PC-3 (cell line): ENCODE measurements around the gene PCYT2. TPM values are rescaled to one million over a fixed set of nuclear protein-coding genes. Genes with fewer than 3 reads are reported as not detected.

Experiments used
- ATAC-seq: fragments of 200-7000 bp; cut with Tn5 transposase; 2 replicates; pipeline ENCODE4 v1.9.1; 2020; ENCODE audit warnings: mild to moderate bottlenecking, moderate library complexity
- BruUV-seq: library from RNA; stranded (reverse); fragments of 400-500 nt; replicated peaks from 2 replicates; lab custom pipeline; 2021; lab: Mats Ljungman, UMichigan
- CTCF ChIA-PET: fragments of 300-600 bp; sonication (Branson Sonifier 250); formaldehyde crosslinking; loops from one replicate; lab custom pipeline; 2022; ENCODE audit warnings: antibody characterized with exemption; lab: Charles Lee
- POLR2A ChIA-PET: fragments of 300-600 bp; sonication (Branson Sonifier 250); formaldehyde crosslinking; loops from one replicate; lab custom pipeline; 2022; ENCODE audit warnings: antibody characterized with exemption; ENCODE audit not compliant: unreplicated experiment; lab: Charles Lee
- DNase-seq: peaks from one replicate; pipeline ENCODE4 v3.0.0-alpha.2; 2015
- H2AFZ ChIP-seq: fragments of 300-600 bp; sonication (generic); 2 replicates; pipeline ENCODE4 v1.6.0; 2016; ENCODE audit warnings: antibody characterized with exemption, low read length
- H3F3A ChIP-seq: fragments of 300-600 bp; sonication (generic); one replicate; pipeline ENCODE4 v1.6.0; 2017; ENCODE audit warnings: antibody characterized with exemption, low read length, control low read depth, mild to moderate bottlenecking; ENCODE audit not compliant: unreplicated experiment
- H3K27ac ChIP-seq: fragments of 300-600 bp; sonication (generic); 2 replicates; pipeline ENCODE4 v1.5.1; 2016; ENCODE audit warnings: mild to moderate bottlenecking, low read length
- H3K27me3 ChIP-seq: fragments of 300-600 bp; sonication (generic); 2 replicates; pipeline ENCODE4 v1.6.1; 2016; ENCODE audit warnings: low read length, mixed read lengths
- H3K36me3 ChIP-seq: fragments of 300-600 bp; sonication (generic); 2 replicates; pipeline ENCODE4 v1.6.1; 2016; ENCODE audit warnings: low read depth, mixed run types, low read length, mixed read lengths
- H3K4me1 ChIP-seq: fragments of 300-600 bp; sonication (generic); 2 replicates; pipeline ENCODE4 v1.5.1; 2016; ENCODE audit warnings: low read length; ENCODE audit not compliant: insufficient read depth
- H3K4me2 ChIP-seq: fragments of 300-600 bp; sonication (generic); 2 replicates; pipeline ENCODE4 v1.6.0; 2016; ENCODE audit warnings: low read length
- H3K4me3 ChIP-seq: fragments of 300-600 bp; sonication (generic); 2 replicates; pipeline ENCODE4 v1.5.1; 2016; ENCODE audit warnings: mild to moderate bottlenecking, low read length, mixed read lengths
- H3K79me2 ChIP-seq: fragments of 300-600 bp; sonication (generic); 2 replicates; pipeline ENCODE4 v1.6.1; 2017; ENCODE audit warnings: low read length, mixed read lengths
- H3K9ac ChIP-seq: fragments of 300-600 bp; sonication (generic); 2 replicates; pipeline ENCODE4 v1.6.0; 2016; ENCODE audit warnings: mild to moderate bottlenecking, low read length
- H3K9me2 ChIP-seq: fragments of 300-600 bp; sonication (generic); replicated peaks from 2 replicates; pipeline ENCODE4 v1.6.1; 2016; ENCODE audit warnings: mixed run types, low read length, mixed read lengths
- H3K9me3 ChIP-seq: fragments of 300-600 bp; sonication (generic); 2 replicates; pipeline ENCODE4 v1.6.1; 2016; ENCODE audit warnings: low read length, mixed read lengths
- H4K20me1 ChIP-seq: fragments of 300-600 bp; sonication (generic); 2 replicates; pipeline ENCODE4 v1.6.1; 2016; ENCODE audit warnings: low read length, mixed read lengths
- CTCF ChIP-seq: fragments of 300-600 bp; sonication (generic); conservative IDR thresholded peaks from 2 replicates; pipeline ENCODE4 v1.5.1; 2017; ENCODE audit warnings: antibody characterized with exemption, low read depth, mild to moderate bottlenecking, low read length
- EZH2 ChIP-seq: fragments of 300-600 bp; sonication (generic); IDR thresholded peaks from one replicate; pipeline ENCODE4 v1.6.1; 2017; ENCODE audit warnings: antibody characterized with exemption, mild to moderate bottlenecking, low read length; ENCODE audit not compliant: unreplicated experiment
- EZH2phosphoT487 ChIP-seq: fragments of 300-600 bp; sonication (generic); IDR thresholded peaks from 2 replicates; pipeline ENCODE4 v1.6.1; 2018; ENCODE audit warnings: mild to moderate bottlenecking, antibody characterized with exemption, low read length, borderline replicate concordance
- intact Hi-C: fragments of 100-400 bp; cut with micrococcal nuclease; formaldehyde crosslinking; loops from 2 replicates; pipeline ENCODE4 v1.9.0; 2023
- total RNA-seq: library from RNA; depleted of rRNA; stranded (reverse); fragments of >200 nt; gene quantifications from 2 replicates; pipeline ENCODE4 v1.2.3, GENCODE V29; 2014

PCYT2 gene
- total RNA-seq, 1 experiment from 2014 or later = 33.3 TPM

- intact Hi-C loops = no loop called here
- Histone ChIP-seq H3K27me3 (no peaks in the 10 kb centered on the region), H3K4me3 (no peak overlapping the region), H3K9me3 (no peaks in the 10 kb centered on the region), H3F3A (no peaks in the 10 kb centered on the region), H2AFZ (no peak overlapping the region), H3K36me3 (no peaks in the 10 kb centered on the region), H3K4me2 (no peak overlapping the region), H3K4me1 (no peaks in the 10 kb centered on the region), H3K9me2 (no peaks in the 10 kb centered on the region), H3K27ac (no peak overlapping the region), H3K79me2 (no peaks in the 10 kb centered on the region), H4K20me1 (no peaks in the 10 kb centered on the region), H3K9ac (no peak overlapping the region)
- ChIA-PET POLR2A (no interaction called here), CTCF (no interaction called here)
- BruUV-seq = no TSS peak
- no peak for TF ChIP-seq EZH2phosphoT487
- TF ChIP-seq CTCF = no peak
- no peak for TF ChIP-seq EZH2
- ATAC-seq = no peak
- no peak for DNase-seq
Observed at GRCh38 chr17:81948635-81949378, 37.6 kb upstream of the PCYT2 start.

- Histone ChIP-seq H3K4me2 (no peak within 1 kb of the TSS), H3K9ac (no peak within 1 kb of the TSS), H2AFZ (no peak within 1 kb of the TSS), H3K9me3 (no peaks in the 10 kb centered on the region), H3K27ac (no peak within 1 kb of the TSS), H3K79me2 (no peaks in the 10 kb centered on the region), H3K9me2 (no peaks in the 10 kb centered on the region), H3K4me1 (no peaks in the 10 kb centered on the region), H3K36me3 (no peaks in the 10 kb centered on the region), H3F3A (no peaks in the 10 kb centered on the region), H3K27me3 (no peaks in the 10 kb centered on the region), H3K4me3 (no peak within 1 kb of the TSS), H4K20me1 (no peaks in the 10 kb centered on the region)
- ATAC-seq (no peak), DNase-seq (no peak)
- no TSS peak for BruUV-seq
- ChIA-PET POLR2A (no interaction called here), CTCF (no interaction called here)
- intact Hi-C loops = no loop called here
- no peak for TF ChIP-seq CTCF
- no peak for TF ChIP-seq EZH2phosphoT487
Observed at GRCh38 chr17:81947189-81947588, 36.0 kb upstream of the PCYT2 start, which contains the start of gene MYADML2. Gene MYADML2, minus strand, starts transcription at chr17:81947233. Its CDS starts 5,492 bp downstream, at chr17:81941741.

GRCh38 chr17:81944858-81945257 is 33.7 kb upstream of the PCYT2 start:
- H3K27ac ChIP-seq = no peak overlapping the region
- no peaks in the 10 kb centered on the region for H3F3A ChIP-seq
- no peaks in the 10 kb centered on the region for H3K36me3 ChIP-seq
- TF ChIP-seq EZH2 = no peak
- no peak for TF ChIP-seq CTCF
- TF ChIP-seq EZH2phosphoT487 = no peak
- no peaks in the 10 kb centered on the region for H3K27me3 ChIP-seq
- BruUV-seq = no TSS peak
- intact Hi-C loops = no loop called here
- no peak overlapping the region for H2AFZ ChIP-seq
- no peaks in the 10 kb centered on the region for H3K4me1 ChIP-seq
- DNase-seq (no peak), ATAC-seq (no peak)
- H3K9me3 ChIP-seq = no peaks in the 10 kb centered on the region
- no peak overlapping the region for H3K9ac ChIP-seq
- ChIA-PET POLR2A (no interaction called here), CTCF (no interaction called here)
- no peak overlapping the region for H3K4me3 ChIP-seq
- H3K79me2 ChIP-seq = no peaks in the 10 kb centered on the region
- no peaks in the 10 kb centered on the region for H3K9me2 ChIP-seq
- H4K20me1 ChIP-seq = no peaks in the 10 kb centered on the region
- no peak overlapping the region for H3K4me2 ChIP-seq
